Retinal pigment epithelial cell (primary cell): ENCODE results near the gene NPAS3.

ENCODE experiments used
- DNase-seq: peaks from one replicate; pipeline ENCODE4 v3.0.0-alpha.2; 2010; ENCODE audit warnings: low read depth
- H3K4me3 ChIP-seq: 2 replicates; pipeline ENCODE4 v1.5.1; 2011; ENCODE audit warnings: mild to moderate bottlenecking, low read length, control low read depth, moderate library complexity
- TF ChIP-seq, protein P1 (sequence below): conservative IDR thresholded peaks from 2 replicates; pipeline ENCODE4 v1.5.1; 2011; ENCODE audit warnings: low read depth, low read length, control low read depth, inconsistent platforms

Gene NPAS3

GRCh38 chr14:33480071-33480886 is 541.6 kb downstream of the NPAS3 start:
- DNase-seq, result no peak
- no peak overlapping the region for H3K4me3 ChIP-seq
- TF ChIP-seq, protein P1, sequence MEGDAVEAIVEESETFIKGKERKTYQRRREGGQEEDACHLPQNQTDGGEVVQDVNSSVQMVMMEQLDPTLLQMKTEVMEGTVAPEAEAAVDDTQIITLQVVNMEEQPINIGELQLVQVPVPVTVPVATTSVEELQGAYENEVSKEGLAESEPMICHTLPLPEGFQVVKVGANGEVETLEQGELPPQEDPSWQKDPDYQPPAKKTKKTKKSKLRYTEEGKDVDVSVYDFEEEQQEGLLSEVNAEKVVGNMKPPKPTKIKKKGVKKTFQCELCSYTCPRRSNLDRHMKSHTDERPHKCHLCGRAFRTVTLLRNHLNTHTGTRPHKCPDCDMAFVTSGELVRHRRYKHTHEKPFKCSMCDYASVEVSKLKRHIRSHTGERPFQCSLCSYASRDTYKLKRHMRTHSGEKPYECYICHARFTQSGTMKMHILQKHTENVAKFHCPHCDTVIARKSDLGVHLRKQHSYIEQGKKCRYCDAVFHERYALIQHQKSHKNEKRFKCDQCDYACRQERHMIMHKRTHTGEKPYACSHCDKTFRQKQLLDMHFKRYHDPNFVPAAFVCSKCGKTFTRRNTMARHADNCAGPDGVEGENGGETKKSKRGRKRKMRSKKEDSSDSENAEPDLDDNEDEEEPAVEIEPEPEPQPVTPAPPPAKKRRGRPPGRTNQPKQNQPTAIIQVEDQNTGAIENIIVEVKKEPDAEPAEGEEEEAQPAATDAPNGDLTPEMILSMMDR, result no peak

- TF ChIP-seq, protein P1, result no peak
- H3K4me3 ChIP-seq, result no peak overlapping the region
These were observed 542.2 kb downstream of the NPAS3 start for GRCh38 chr14:33480887-33481184.

DNA sequence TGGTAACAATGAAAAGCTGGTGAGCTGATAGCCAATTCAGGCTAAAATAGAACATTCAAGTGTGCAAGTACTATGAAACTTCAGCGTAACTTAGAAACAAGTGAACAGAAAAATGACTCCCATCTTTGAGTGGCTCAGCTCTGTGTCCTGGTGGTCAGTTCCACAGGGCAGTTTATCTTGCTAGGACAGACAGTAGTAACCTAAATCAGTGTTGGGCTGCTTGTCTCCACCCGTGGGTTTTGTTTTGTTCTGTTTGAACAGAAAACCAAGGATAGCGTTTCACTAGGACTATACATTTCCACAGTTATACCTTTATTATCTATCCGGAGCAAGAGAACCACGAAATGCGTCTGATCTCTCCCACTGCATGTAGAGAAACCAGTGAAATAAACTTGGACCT is 544.4 kb downstream of the NPAS3 start:
- TF ChIP-seq, protein P1, result no peak
- H3K4me3 ChIP-seq, result no peak overlapping the region
- no peak for DNase-seq

More at GRCh38 chr14:33480887-33481184, 542.2 kb downstream of the NPAS3 start:
- no peak for DNase-seq

DNA sequence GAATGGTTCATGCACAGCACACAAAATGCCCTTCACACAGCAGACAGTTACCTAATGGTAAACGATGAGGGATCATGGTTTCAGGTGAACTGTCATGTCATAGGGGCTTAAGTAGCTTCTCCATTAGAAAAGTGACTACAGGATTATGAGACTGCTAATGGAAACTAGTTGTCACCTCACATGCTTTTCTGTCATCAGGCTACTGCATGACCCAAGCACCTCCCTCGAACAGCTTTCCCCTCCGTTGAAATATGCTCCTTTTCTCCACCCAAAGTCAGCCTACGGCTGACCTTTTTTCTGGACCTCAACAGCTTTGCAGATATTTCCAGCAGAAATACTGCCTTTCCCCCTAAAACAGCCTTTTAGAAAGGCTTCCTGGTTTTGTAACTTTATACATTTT is 544.9 kb downstream of the NPAS3 start:
- no peak for DNase-seq
- no peak overlapping the region for H3K4me3 ChIP-seq
- TF ChIP-seq, protein P1, result no peak

- H3K4me3 ChIP-seq, result no peak overlapping the region
- TF ChIP-seq, protein P1, result no peak
- no peak for DNase-seq
These were observed 545.6 kb downstream of the NPAS3 start for GRCh38 chr14:33484264-33484663.

GRCh38 chr14:33486332-33486890 is 547.7 kb downstream of the NPAS3 start:
- DNase-seq, result no peak
- TF ChIP-seq, protein P1, result no peak
- no peak overlapping the region for H3K4me3 ChIP-seq

- TF ChIP-seq, protein P1, result no peak
- DNase-seq, result no peak
- no peak overlapping the region for H3K4me3 ChIP-seq
These were observed 549.9 kb downstream of the NPAS3 start for GRCh38 chr14:33488582-33488981.
